OCI-LY7 (cell line): Measurements from ENCODE around the gene JDP2.

ENCODE experiments used
- CTCF ChIP-seq: fragments of 200-600 bp; sonication (generic); conservative IDR thresholded peaks from 2 replicates; pipeline ENCODE4 v1.5.1; 2014; ENCODE audit warnings: mild to moderate bottlenecking, antibody characterized with exemption, low read length, moderate library complexity, mixed read lengths
- EZH2phosphoT487 ChIP-seq: fragments of 200-600 bp; sonication (generic); IDR thresholded peaks from 2 replicates; pipeline ENCODE4 v1.6.1; 2018; ENCODE audit warnings: low read depth, borderline replicate concordance, mild to moderate bottlenecking, mixed run types, antibody characterized with exemption, low read length, moderate library complexity, mixed read lengths

- TF ChIP-seq CTCF = no peak
- no peak for TF ChIP-seq EZH2phosphoT487
Observed at GRCh38 chr14:75520852-75521251, 93.0 kb downstream of the JDP2 start.
